HepG2 (cell line): ENCODE measurements around the gene L3MBTL1. TPM values are rescaled to one million over a fixed set of nuclear protein-coding genes. Genes with fewer than 3 reads are reported as not detected.
A peak's percentile ranks its signal among the peaks of the same experiment; 100 is the strongest.

ENCODE experiments used
- FOXA1 ChIP-seq, 2 experiments: fragments of 450-650 bp in 1 of 2; sonication (generic) in 1 of 2; formaldehyde crosslinking in 1 of 2; IDR thresholded peaks; 2 replicates each; pipeline versions ENCODE4 v1.4.0 to v1.6.1; 2016 to 2020; ENCODE audit warnings: missing genetic modification reagents in 1 of 2
- FOXK2 ChIP-seq: fragments of 450-650 bp; IDR thresholded peaks from 2 replicates; pipeline ENCODE4 v1.6.1; 2016
- HDAC1 ChIP-seq: sonication (generic); formaldehyde crosslinking; IDR thresholded peaks from 2 replicates; pipeline ENCODE4 v1.5.1; 2020; ENCODE audit warnings: mild to moderate bottlenecking, missing genetic modification reagents
- KLF12 ChIP-seq: sonication (generic); formaldehyde crosslinking; IDR thresholded peaks from 2 replicates; pipeline ENCODE4 v1.4.0; 2020; ENCODE audit warnings: missing genetic modification reagents, borderline replicate concordance
- NFIC ChIP-seq: IDR thresholded peaks from 2 replicates; pipeline ENCODE4 v1.6.1; 2012; ENCODE audit warnings: mild to moderate bottlenecking, low read length, inconsistent platforms
- PLRG1 ChIP-seq: fragments of 450-650 bp; conservative IDR thresholded peaks from 2 replicates; pipeline ENCODE4 v1.6.1; 2016
- ZHX2 ChIP-seq, 2 experiments: sonication (generic) in 1 of 2; formaldehyde crosslinking in 1 of 2; IDR thresholded peaks; 2 replicates each; pipeline versions ENCODE4 v1.6.1 to v1.9.0; 2014 to 2022; ENCODE audit warnings: antibody characterized with exemption in 1 of 2, borderline replicate concordance in 1 of 2, inconsistent platforms in 1 of 2, low read depth in 1 of 2, missing genetic modification reagents in 1 of 2
- polyA plus RNA-seq, 8 experiments: library from polyadenylated mRNA; depleted of rRNA in 3 of 8; stranded (reverse) in 7 of 8; unstranded in 1 of 8; fragments of >200 nt; fragmentation: Illumina TruSeq in 4 of 8; extraction: Trizol in 4 of 8; gene quantifications; 2 replicates each; pipeline versions ENCODE4 v1.2.1 to v1.2.3, GENCODE V29; 2011 to 2016; ENCODE audit warnings: low read depth in 4 of 8, missing spikeins in 1 of 8, mixed read lengths in 1 of 8; ENCODE audit not compliant: insufficient read depth in 1 of 8
- total RNA-seq, 5 experiments: library from RNA; depleted of rRNA; stranded (reverse); fragments of >200 nt; fragmentation: Illumina TruSeq; extraction: Trizol; gene quantifications; 2 replicates each; pipeline ENCODE4 v1.2.3, GENCODE V29; 2016; ENCODE audit warnings: low read depth in 1 of 5
- TF ChIP-seq, protein P1 (sequence below): sonication (generic); formaldehyde crosslinking; IDR thresholded peaks from 2 replicates; pipeline ENCODE4 v1.9.0; 2021; ENCODE audit warnings: missing genetic modification reagents, borderline replicate concordance
- TF ChIP-seq, protein P2 (sequence below): sonication (generic); formaldehyde crosslinking; IDR thresholded peaks from 2 replicates; pipeline ENCODE4 v1.5.1; 2020; ENCODE audit warnings: mild to moderate bottlenecking, missing genetic modification reagents, moderate library complexity

The L3MBTL1 gene
- total and polyA plus RNA-seq, 2 of the 13 experiments (the other 11 are each of a cell fraction or from before 2014, with no cell fraction given): 9.0 to 17.8 TPM

- TF ChIP-seq ZHX2 (IDR thresholded peaks at IDR 0.05; ENCODE audit: low read depth): no peak
- TF ChIP-seq ZHX2 (CRISPR knock-in tag; IDR thresholded peaks at IDR 0.05; ENCODE audit: borderline replicate concordance): no peak
- 0 out of 2 replicates have a peak, but pooled peaks have one; percentile 32 for TF ChIP-seq FOXA1 (IDR thresholded peaks at IDR 0.05)
- TF ChIP-seq FOXA1 (CRISPR knock-in tag; IDR thresholded peaks at IDR 0.05): no peak
- TF ChIP-seq, protein P1, sequence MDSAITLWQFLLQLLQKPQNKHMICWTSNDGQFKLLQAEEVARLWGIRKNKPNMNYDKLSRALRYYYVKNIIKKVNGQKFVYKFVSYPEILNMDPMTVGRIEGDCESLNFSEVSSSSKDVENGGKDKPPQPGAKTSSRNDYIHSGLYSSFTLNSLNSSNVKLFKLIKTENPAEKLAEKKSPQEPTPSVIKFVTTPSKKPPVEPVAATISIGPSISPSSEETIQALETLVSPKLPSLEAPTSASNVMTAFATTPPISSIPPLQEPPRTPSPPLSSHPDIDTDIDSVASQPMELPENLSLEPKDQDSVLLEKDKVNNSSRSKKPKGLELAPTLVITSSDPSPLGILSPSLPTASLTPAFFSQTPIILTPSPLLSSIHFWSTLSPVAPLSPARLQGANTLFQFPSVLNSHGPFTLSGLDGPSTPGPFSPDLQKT (CRISPR knock-in tag): no peak
- TF ChIP-seq, protein P2, sequence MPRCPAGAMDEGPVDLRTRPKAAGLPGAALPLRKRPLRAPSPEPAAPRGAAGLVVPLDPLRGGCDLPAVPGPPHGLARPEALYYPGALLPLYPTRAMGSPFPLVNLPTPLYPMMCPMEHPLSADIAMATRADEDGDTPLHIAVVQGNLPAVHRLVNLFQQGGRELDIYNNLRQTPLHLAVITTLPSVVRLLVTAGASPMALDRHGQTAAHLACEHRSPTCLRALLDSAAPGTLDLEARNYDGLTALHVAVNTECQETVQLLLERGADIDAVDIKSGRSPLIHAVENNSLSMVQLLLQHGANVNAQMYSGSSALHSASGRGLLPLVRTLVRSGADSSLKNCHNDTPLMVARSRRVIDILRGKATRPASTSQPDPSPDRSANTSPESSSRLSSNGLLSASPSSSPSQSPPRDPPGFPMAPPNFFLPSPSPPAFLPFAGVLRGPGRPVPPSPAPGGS (CRISPR knock-in tag): no peak
- no peak for TF ChIP-seq NFIC
- TF ChIP-seq HDAC1: no peak
- 0 out of 2 replicates have a peak, but pooled peaks have one; percentile 23 for TF ChIP-seq FOXK2
- TF ChIP-seq PLRG1: 0 out of 2 replicates have a peak, but pooled peaks have one; percentile 42
- no peak for TF ChIP-seq KLF12 (CRISPR knock-in tag)
Measured at GRCh38 chr20:43564455-43564854, 57.0 kb downstream of the L3MBTL1 start (continued).
